ENCODE results near the gene RELB.

RELB gene

GRCh38 chr19:45019187-45019586 lies 17.9 kb downstream of the RELB start:
- no peak for TF ChIP-seq CTCF (IDR thresholded peaks at IDR 0.05; ENCODE audit: insufficient read depth, low read length, poor library complexity, severe bottlenecking)
- no peak for DNase-seq (ENCODE audit: extremely low read depth, insufficient read length)
- Histone ChIP-seq H3K36me3 (ENCODE audit: control insufficient read depth, insufficient read depth, low read length) (peaks cover 8% of the 10 kb centered on the region), H3K27me3 (replicated peaks; ENCODE audit: control insufficient read depth, insufficient read depth, low read length) (no peaks in the 10 kb centered on the region), H3K4me3 (replicated peaks; ENCODE audit: low read depth, low read length) (no peak overlapping the region)

GRCh38 chr19:45020071-45020470 lies 18.8 kb downstream of the RELB start:
- Histone ChIP-seq H3K36me3 (ENCODE audit: control insufficient read depth, insufficient read depth, low read length) (peaks cover 9% of the 10 kb centered on the region), H3K4me3 (replicated peaks; ENCODE audit: low read depth, low read length) (no peak overlapping the region), H3K27me3 (replicated peaks; ENCODE audit: control insufficient read depth, insufficient read depth, low read length) (no peaks in the 10 kb centered on the region)
- TF ChIP-seq CTCF (IDR thresholded peaks at IDR 0.05; ENCODE audit: insufficient read depth, low read length, poor library complexity, severe bottlenecking) = no peak
- no peak for DNase-seq (ENCODE audit: extremely low read depth, insufficient read length)

GRCh38 chr19:45021971-45022370 lies 20.7 kb downstream of the RELB start:
- TF ChIP-seq CTCF (IDR thresholded peaks at IDR 0.05; ENCODE audit: insufficient read depth, low read length, poor library complexity, severe bottlenecking) = no peak
- DNase-seq (ENCODE audit: extremely low read depth, insufficient read length) = no peak
- Histone ChIP-seq H3K4me3 (replicated peaks; ENCODE audit: low read depth, low read length) (no peak overlapping the region), H3K27me3 (replicated peaks; ENCODE audit: control insufficient read depth, insufficient read depth, low read length) (no peaks in the 10 kb centered on the region), H3K36me3 (ENCODE audit: control insufficient read depth, insufficient read depth, low read length) (peaks cover 14% of the 10 kb centered on the region)

GRCh38 chr19:45023048-45023447 lies 21.8 kb downstream of the RELB start:
- TF ChIP-seq CTCF (IDR thresholded peaks at IDR 0.05; ENCODE audit: insufficient read depth, low read length, poor library complexity, severe bottlenecking) = no peak
- peaks cover 16% of the 10 kb centered on the region for H3K36me3 ChIP-seq (ENCODE audit: control insufficient read depth, insufficient read depth, low read length)
- no peaks in the 10 kb centered on the region for H3K27me3 ChIP-seq (replicated peaks; ENCODE audit: control insufficient read depth, insufficient read depth, low read length)

GRCh38 chr19:45025264-45025663 lies 24.0 kb downstream of the RELB start:
- Histone ChIP-seq H3K4me3 (replicated peaks; ENCODE audit: low read depth, low read length) (no peak overlapping the region), H3K36me3 (ENCODE audit: control insufficient read depth, insufficient read depth, low read length) (peaks cover 24% of the 10 kb centered on the region), H3K27me3 (replicated peaks; ENCODE audit: control insufficient read depth, insufficient read depth, low read length) (no peaks in the 10 kb centered on the region)
- no peak for DNase-seq (ENCODE audit: extremely low read depth, insufficient read length)
- TF ChIP-seq CTCF (IDR thresholded peaks at IDR 0.05; ENCODE audit: insufficient read depth, low read length, poor library complexity, severe bottlenecking) = no peak

More at GRCh38 chr19:45023048-45023447, 21.8 kb downstream of the RELB start:
- no peak for DNase-seq (ENCODE audit: extremely low read depth, insufficient read length)
- no peak overlapping the region for H3K4me3 ChIP-seq (replicated peaks; ENCODE audit: low read depth, low read length)

GRCh38 chr19:45027371-45027770 lies 26.1 kb downstream of the RELB start:
- no peak for TF ChIP-seq CTCF (IDR thresholded peaks at IDR 0.05; ENCODE audit: insufficient read depth, low read length, poor library complexity, severe bottlenecking)
- no peak for DNase-seq (ENCODE audit: extremely low read depth, insufficient read length)
- Histone ChIP-seq H3K36me3 (ENCODE audit: control insufficient read depth, insufficient read depth, low read length) (peaks cover 19% of the 10 kb centered on the region), H3K4me3 (replicated peaks; ENCODE audit: low read depth, low read length) (no peak overlapping the region), H3K27me3 (replicated peaks; ENCODE audit: control insufficient read depth, insufficient read depth, low read length) (no peaks in the 10 kb centered on the region)
